Stimulated activated CD4-positive, alpha-beta T cell treated with anti-CD3 and anti-CD28 coated beads, Interleukin-15, amount 100 ng/mL, for 48 hours (primary cell): ENCODE results near the gene CCDC24.

Source experiments
- DNase-seq, 2 donors: peaks; one replicate each; pipeline ENCODE4 v3.0.0-alpha.2; 2020; ENCODE audit warnings: low read depth in 2 of 2

The CCDC24 gene

GRCh38 chr1:43997295-43997999 lies 6.0 kb downstream of the CCDC24 start:
- no peak for DNase-seq

- DNase-seq = no peak
These were observed 6.6 kb downstream of the CCDC24 start for GRCh38 chr1:43998000-43998378.

GRCh38 chr1:43999455-43999854 lies 8.1 kb downstream of the CCDC24 start:
- DNase-seq = no peak

GRCh38 chr1:44000122-44000665 lies 8.8 kb downstream of the CCDC24 start:
- DNase-seq = no peak

- no peak for DNase-seq
These were observed 10.8 kb downstream of the CCDC24 start for GRCh38 chr1:44002165-44002564.

- DNase-seq = no peak
These were observed 11.3 kb downstream of the CCDC24 start for GRCh38 chr1:44002606-44003157.

GRCh38 chr1:44008259-44008658 lies 16.9 kb downstream of the CCDC24 start:
- no peak for DNase-seq

- no peak for DNase-seq
These were observed 19.6 kb downstream of the CCDC24 start for GRCh38 chr1:44010935-44011471.

- no peak for DNase-seq
These were observed 21.0 kb downstream of the CCDC24 start for GRCh38 chr1:44012404-44012803.

- no peak for DNase-seq
These were observed 21.7 kb downstream of the CCDC24 start for GRCh38 chr1:44012941-44013609.

GRCh38 chr1:44013949-44014348 lies 22.6 kb downstream of the CCDC24 start:
- no peak for DNase-seq

- no peak for DNase-seq
These were observed 23.1 kb downstream of the CCDC24 start for GRCh38 chr1:44014365-44015104.

- DNase-seq = no peak
These were observed 23.8 kb downstream of the CCDC24 start for GRCh38 chr1:44015206-44015605.

GRCh38 chr1:44016041-44016889 lies 24.9 kb downstream of the CCDC24 start:
- no peak for DNase-seq

- DNase-seq = no peak
These were observed 25.5 kb downstream of the CCDC24 start for GRCh38 chr1:44016890-44017400.

GRCh38 chr1:44019466-44019948 lies 28.1 kb downstream of the CCDC24 start:
- no peak for DNase-seq

- DNase-seq = no peak
These were observed 29.1 kb downstream of the CCDC24 start for GRCh38 chr1:44020464-44020863.

- DNase-seq = no peak
These were observed 29.8 kb downstream of the CCDC24 start for GRCh38 chr1:44021156-44021555.

GRCh38 chr1:44021581-44022321 lies 30.4 kb downstream of the CCDC24 start:
- no peak for DNase-seq
